ENCODE results near the gene LLGL2.

Gene LLGL2

GRCh38 chr17:75565618-75566017 is 40.1 kb downstream of the LLGL2 start:
- TF ChIP-seq CTCF (IDR thresholded peaks at IDR 0.05; ENCODE audit: borderline replicate concordance, control extremely low read depth, extremely low read depth, insufficient read depth, missing control alignments), result no peak
- in situ Hi-C loops (cut with MboI; ENCODE audit: low sequenced_read_pairs, unreplicated experiment), result no loop called here
- no peak for DNase-seq (ENCODE audit: low spot score)

- in situ Hi-C loops (cut with MboI; ENCODE audit: low sequenced_read_pairs, unreplicated experiment), result no loop called here
- DNase-seq (ENCODE audit: low spot score), result no peak
- TF ChIP-seq CTCF (IDR thresholded peaks at IDR 0.05; ENCODE audit: borderline replicate concordance, control extremely low read depth, extremely low read depth, insufficient read depth, missing control alignments), result no peak
These were observed 40.9 kb downstream of the LLGL2 start for GRCh38 chr17:75566416-75566815.

- in situ Hi-C loops (cut with MboI; ENCODE audit: low sequenced_read_pairs, unreplicated experiment), result no loop called here
- no peak for DNase-seq (ENCODE audit: low spot score)
- no peak for TF ChIP-seq CTCF (IDR thresholded peaks at IDR 0.05; ENCODE audit: borderline replicate concordance, control extremely low read depth, extremely low read depth, insufficient read depth, missing control alignments)
These were observed 41.3 kb downstream of the LLGL2 start for GRCh38 chr17:75566834-75567233.

- in situ Hi-C loops (cut with MboI; ENCODE audit: low sequenced_read_pairs, unreplicated experiment), result no loop called here
- no peak for TF ChIP-seq CTCF (IDR thresholded peaks at IDR 0.05; ENCODE audit: borderline replicate concordance, control extremely low read depth, extremely low read depth, insufficient read depth, missing control alignments)
- DNase-seq (ENCODE audit: low spot score), result no peak
These were observed 43.1 kb downstream of the LLGL2 start for GRCh38 chr17:75568412-75569255.

- no peak for DNase-seq (ENCODE audit: low spot score)
- in situ Hi-C loops (cut with MboI; ENCODE audit: low sequenced_read_pairs, unreplicated experiment), result no loop called here
- no peak for TF ChIP-seq CTCF (IDR thresholded peaks at IDR 0.05; ENCODE audit: borderline replicate concordance, control extremely low read depth, extremely low read depth, insufficient read depth, missing control alignments)
These were observed 44.7 kb downstream of the LLGL2 start for GRCh38 chr17:75570034-75570676.

- no peak for DNase-seq (ENCODE audit: low spot score)
- in situ Hi-C loops (cut with MboI; ENCODE audit: low sequenced_read_pairs, unreplicated experiment), result no loop called here
- no peak for TF ChIP-seq CTCF (IDR thresholded peaks at IDR 0.05; ENCODE audit: borderline replicate concordance, control extremely low read depth, extremely low read depth, insufficient read depth, missing control alignments)
These were observed 45.3 kb downstream of the LLGL2 start for GRCh38 chr17:75570772-75571171.

Measured in GM13976 (cell line).